HCT116 (cell line): Measurements from ENCODE around the gene AMTN.

Experiments used
- CTCF ChIP-seq, 3 experiments: fragments of 200-600 bp in 1 of 3; sonication (generic) in 1 of 3; IDR thresholded peaks in 2 of 3; conservative IDR thresholded peaks in 1 of 3; 2 replicates each; pipeline ENCODE4 v1.5.1; 2012 to 2017; ENCODE audit warnings: low read depth in 2 of 3, low read length in 2 of 3, antibody characterized with exemption in 1 of 3, borderline replicate concordance in 1 of 3, control low read depth in 1 of 3, mild to moderate bottlenecking in 1 of 3, mixed read lengths in 1 of 3, mixed run types in 1 of 3, moderate library complexity in 1 of 3; ENCODE audit not compliant: insufficient read depth in 1 of 3
- POLR2AphosphoS5 ChIP-seq: IDR thresholded peaks from 2 replicates; pipeline ENCODE4 v1.6.1; 2011; ENCODE audit warnings: mild to moderate bottlenecking, low read depth, low read length, moderate library complexity

GRCh38 chr4:70471897-70472296 is 46.5 kb upstream of the AMTN start, which contains the start of gene MUC7:
- TF ChIP-seq POLR2AphosphoS5 (no peak), CTCF (IDR thresholded peaks at IDR 0.05 in 2 of 3, conservative IDR thresholded peaks at IDR 0.05 in 1 of 3; ENCODE audit: borderline replicate concordance in 1 of 3, insufficient read depth in 1 of 3, low read depth in 2 of 3, low read length in 2 of 3) (no peak)
